Measurements from ENCODE around the gene STIMATE.

STIMATE gene

DNA sequence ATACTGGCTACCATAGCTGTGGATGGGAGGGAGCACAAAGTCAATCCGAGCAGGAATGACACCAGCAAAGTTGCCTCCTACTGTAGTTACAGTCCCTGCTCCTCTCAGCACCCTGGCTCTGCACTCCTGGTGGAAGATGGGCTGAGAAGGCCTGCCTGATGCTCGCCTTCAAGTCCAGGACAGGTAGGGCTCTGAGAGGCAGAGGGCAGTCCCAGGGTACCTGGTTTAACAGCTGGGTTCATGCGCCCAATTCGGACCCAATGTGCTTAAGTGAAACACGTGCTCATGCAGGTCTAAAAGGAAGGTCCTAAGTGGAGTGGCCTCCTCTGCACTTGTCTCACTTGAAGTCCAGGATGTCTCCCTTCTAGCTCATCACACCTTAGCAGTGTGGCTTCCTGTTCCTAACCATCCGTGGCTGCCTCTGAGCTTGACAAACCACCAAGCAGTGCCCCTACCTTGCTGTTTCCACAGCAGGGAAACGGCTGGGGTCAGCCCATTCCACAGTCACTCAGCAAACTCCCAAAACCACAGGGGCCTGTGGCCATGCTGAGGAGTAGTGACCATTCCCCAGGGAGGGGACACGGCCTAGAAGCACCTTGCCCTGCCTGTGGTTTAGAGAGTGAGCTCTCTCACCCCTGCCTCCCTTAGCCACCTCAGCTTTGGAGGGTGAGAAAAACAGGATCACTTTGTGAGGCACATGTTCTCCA is 58.6 kb downstream of the STIMATE start:
- DNase-seq, result no peak

DNA sequence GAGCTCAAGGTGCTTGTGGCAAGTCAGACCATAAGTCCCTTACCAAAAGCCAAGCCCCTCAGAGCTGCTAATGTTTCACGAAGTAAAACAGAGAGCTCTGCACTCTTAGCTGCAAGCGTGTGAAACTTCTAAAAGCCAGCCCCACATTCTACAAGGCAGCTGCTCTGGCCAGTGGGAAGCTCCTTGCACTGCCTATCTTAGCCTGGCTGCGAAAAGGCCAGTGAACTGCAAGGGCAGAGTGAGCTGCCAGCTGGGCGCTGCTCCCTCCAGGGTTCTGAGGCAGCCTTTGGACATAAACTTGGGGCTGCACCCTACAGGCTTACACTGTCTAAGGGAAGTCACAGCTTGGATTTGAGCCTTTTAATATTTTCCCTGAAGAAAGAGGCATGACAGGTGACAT is 60.4 kb downstream of the STIMATE start:
- no peak for DNase-seq

DNA sequence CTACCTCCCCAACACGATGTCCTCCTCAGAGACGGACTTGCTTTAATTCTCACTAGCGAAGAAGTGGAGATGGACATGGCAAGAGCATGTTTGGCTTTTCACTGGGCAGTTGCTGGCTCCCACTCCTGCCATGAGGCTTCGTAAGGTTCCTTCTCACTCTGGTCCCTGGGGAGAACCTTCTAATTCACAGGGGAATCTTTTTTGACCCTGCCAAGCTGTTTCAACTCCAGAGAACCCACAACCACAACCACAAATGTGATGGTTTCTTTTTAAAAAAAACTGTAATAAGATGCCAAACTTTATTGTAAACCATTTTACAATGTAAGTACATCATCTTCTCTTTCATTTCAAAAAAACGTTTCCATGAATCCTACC is 60.9 kb downstream of the STIMATE start:
- no peak for DNase-seq

DNA sequence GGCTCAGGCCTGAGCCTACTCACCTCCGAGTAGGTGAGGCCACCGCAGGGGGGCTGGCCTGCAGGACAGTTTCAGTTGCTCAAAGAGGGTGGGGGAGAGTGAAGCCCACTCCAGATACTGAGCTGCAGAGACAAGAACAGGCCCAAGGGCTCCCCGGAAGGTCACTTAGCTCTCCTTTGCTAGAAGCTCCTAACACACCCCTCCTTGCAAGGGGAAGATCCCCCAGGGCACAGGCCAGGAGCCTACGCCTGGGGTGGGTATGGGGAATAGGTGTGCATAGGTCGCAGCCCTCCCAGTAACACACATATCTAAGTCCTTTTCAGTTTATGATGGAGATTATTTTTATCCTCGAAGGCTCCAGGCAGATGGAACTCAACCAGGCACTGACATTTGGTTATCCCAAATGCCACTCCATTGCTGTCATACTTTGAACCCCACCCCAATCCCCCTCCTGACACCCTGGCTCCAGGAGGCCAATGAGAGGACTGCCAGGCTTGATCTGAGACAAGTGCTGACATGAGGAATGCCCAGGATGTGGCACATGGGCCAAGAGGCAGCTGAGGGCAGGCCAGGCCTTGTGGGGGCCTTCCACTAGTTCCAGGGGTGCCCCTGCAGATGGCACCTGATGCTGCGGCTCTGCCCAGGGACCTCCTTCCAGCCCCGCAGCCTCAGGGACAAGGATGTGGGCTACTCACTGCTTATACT is 61.4 kb downstream of the STIMATE start:
- no peak for DNase-seq

DNA sequence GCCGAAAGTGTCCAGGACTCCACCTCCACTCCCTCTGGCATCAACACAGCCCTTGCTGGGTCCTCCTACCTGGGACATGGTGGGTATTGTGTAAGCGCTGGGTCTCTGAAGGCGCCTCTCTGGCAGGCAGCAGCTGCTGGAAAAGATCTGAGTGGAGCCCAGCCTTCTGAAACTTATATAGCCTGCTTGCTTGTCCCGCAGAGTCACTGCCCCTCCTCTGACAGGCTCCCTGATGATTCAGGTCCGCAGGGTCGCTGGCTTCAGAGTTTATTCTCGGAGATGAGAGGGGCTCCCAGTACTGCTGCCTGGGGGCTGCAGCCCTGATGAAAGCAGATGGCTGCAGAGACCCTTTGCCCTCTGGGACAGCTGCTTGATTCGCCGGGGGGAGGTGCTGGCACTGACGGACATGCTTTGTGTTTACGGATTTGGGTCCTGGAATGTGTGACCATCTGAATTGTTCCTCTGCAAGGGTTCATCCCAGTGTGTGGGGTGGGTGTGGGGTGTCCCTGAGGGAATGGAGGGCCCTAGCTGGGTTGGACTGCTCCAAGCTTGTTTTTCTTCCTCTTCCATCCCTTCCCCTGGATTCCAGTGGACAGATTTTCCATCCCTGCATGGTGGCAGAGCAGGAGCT is 62.4 kb downstream of the STIMATE start, which contains the start of gene MUSTN1:
MUSTN1 (minus strand) TSS at position 149 of the 631 bp plus-strand sequence; CDS start at position 78, 71 bp downstream.
- no peak for DNase-seq

DNA sequence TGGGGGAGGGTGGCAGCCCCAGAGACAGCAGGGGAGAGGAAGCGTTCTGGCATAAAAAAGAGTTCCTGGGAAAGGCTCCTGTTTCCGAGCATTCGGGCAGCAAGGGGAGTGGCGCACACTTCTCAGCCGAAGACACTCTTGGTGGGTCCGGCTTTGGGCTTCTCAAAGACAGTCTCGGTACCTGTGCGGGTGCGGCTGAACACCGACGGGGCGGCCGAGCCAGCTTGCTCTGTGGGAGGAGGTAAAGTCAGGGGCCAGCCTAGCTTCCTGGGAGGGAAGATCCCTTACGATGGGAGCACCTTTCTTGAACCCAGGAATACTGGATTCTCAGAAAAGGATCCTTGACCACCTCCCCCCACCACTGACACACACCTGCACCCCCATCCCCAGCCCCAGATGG is 64.1 kb downstream of the STIMATE start:
- DNase-seq, result no peak

DNA sequence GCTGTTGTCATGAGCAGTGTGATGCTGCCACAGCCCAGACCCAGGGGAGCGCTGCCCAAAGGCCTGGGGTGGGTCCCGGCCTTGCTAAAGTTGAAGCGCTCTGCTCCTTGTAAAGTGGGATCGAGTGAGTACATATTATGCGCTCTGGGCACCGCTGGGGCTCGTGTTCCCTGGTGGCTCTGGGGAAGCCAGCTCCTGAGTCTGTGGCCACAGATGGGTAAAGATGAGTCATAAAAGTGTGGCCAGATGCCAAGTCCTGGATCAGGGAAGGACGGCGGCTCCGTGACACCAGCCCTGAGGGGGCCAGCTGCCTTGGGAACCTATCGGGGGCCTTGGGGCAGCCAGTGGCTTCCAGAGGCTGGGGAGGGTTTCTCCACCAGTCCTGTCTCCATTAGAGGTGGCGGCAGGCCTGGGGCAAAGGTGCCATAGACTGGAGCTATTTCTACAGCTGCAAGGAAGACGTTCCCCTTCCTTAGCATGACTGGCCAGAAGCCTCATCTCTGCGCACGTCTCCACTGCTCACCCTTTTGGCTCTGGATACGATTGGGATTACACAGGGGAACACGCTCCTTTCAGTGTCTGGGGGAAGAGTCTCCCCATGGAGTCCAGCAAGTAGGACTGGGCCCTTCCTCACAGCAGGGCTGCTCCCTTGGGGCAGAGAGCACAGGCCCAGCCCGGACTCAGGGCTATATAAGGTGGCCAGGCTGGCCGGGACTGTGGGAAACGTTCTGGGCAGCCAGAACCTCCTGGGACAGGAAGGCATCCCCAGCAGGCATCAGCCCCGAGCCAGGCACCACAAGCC is 65.6 kb downstream of the STIMATE start:
- no peak for DNase-seq

DNA sequence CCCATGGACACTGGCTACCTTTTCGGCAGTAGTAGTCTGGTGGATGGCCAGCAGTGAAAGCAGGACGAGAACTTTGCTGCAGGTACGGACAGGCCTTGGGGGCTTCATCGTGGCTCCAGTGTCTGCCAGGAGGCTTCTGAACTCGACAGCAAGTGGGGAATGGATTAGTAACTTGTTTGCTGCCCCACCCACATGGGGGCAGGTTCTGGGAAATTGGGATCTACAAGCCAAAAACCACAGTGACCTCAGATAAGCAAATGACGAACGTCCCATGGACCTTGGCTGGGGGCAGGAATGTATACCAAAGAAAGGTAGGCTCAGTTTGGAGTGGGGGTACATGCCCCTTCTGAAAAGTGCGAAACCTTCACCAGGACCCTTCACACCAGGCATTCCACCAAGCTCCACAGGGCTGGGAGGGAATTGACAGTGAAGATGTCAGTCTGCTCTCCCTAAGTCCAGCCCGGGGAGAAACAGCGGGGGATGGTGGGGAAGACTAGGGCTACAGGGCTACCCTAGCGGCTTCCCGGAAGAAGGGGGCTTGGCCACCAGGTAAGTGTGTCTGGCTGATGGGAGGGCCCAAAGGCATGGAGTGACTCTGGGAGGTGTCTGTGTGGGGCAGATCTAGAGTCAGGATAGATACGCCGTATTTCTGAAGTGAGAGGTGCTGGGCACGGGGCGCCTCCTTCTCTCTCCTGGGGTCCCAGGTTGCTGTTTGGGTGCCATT is 66.7 kb downstream of the STIMATE start, which contains the start of gene ITIH4:
ITIH4 (minus strand) TSS at position 138 of the 724 bp plus-strand sequence; CDS start at position 108, 30 bp downstream.
- DNase-seq, result no peak

DNA sequence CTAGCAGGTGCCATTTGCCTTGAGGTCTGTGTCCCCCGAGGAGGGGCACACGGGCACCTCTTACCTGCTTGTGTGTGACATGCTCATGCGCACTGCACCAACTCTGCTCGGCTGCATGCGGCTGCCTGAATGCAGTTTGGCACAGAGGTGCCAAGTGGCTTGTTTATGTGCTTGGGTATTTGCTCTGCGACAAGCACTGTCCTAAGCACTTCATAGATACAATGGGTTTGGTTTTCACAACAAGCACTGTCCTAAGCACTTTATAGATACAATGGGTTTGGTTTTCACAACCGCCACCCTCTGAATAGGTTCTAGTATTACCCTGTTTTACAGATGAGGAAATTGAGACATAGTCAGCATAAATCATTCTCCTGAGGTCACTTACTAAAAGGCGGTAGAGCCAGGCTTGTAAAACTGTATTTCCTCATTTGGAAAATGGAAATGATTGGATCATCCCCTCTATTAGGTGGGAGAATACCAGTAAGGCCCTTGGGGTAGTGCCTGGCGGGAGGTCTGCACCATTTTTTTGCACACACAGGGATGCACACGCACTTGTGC is 67.4 kb downstream of the STIMATE start:
- no peak for DNase-seq

DNA sequence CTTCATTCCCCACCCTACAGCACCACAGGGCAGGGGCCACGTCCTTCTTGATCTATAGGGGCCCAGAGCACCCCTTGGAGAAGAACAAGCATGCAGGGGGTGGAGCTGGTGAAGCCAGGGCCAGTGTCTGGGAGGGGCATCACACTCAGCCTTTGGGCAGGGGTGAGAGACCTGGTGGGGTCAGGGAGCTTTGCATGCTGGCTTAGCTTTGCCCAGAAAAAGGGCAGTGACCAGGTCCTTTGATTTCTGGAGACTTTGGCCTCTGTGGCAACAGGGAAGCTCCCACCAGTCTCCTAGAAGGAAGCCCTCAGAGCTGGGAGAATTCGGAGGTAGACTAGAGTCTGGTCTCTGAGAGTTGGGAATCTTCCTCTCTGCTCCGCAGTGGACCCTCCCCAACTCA is 67.9 kb downstream of the STIMATE start:
- DNase-seq, result no peak

DNA sequence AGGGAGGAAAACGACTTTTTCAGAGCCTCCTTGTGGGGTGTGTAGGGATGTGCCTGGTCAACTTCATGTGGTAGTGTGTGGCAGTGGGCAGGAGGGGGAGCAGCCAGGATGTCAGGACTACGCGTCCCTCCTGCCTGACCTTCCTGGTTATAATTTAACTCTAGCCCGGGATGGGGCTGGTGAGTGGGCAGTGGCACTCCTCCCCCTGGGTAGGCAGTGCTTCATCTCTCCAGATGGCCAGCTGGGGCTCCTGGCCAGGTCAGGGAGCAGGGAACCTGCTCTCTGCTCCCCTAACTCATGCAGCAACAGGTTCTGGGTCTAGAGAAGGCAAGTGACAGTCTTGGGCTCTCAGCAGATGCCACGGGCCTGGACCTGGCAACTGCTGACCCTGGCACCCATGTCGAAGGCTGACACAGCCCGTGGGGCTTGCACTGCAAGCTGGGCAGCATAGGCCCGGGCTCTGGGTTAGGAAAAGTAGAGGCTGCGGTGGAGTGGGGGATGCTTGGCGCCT is 69.4 kb downstream of the STIMATE start:
- DNase-seq, result no peak

DNA sequence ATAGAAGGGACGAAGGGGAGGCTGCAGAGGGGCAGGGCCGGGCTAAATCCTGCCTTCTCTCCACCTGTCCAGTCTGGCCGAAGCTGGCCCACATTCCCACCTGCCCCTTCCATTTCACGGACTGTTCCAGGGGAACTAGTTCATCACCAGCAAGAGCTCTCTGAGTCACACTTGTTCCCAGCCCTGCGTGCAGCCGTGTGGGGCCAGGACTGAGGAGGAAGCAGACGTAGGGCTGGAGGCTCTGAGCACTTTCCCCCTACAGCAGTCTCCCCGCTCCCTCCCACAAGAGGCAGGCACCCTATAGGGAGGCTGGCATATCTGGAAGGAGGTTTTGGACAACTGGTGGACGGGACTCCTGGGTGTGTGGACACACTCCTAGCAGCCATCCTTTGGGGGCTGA is 69.9 kb downstream of the STIMATE start:
- DNase-seq, result no peak

DNA sequence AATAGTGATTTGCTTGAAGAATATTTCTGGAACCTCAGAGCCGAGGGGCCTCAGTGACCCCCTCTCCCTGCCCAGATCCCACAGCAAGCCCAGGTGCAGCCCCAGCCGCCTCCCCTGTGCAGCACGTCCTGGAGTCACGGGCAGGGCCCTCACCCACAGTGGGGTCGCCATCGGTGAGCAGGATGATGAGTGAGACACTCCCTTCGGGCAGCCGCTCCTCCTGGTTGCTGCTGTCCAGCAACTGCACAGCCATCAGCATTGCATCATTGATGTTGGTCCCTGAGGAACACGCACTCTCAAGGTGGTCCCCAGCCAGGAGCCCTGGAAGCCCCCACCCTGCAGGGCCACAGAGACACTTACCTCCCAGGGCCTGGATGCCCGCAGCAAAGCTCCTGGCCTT is 73.3 kb downstream of the STIMATE start:
- no peak for DNase-seq

DNA sequence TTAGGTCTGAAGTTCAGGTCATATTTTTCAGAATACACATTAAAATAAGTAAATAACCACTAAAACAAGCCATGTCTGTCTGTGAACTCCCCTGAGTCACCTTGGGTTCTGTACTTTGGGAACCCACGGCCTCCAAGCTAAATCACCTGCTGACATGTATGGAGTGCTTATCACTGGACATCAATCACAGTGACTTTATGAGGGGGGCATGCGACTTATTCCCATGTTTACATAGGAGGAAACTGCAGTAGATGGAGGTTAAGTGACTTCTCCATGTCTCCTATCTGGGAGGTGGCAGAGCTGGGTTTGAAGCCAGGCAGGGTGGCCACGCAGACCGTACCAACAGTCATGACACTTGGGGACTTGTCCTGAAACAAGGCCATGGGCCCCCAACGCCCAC is 75.0 kb downstream of the STIMATE start:
- DNase-seq, result no peak

DNA sequence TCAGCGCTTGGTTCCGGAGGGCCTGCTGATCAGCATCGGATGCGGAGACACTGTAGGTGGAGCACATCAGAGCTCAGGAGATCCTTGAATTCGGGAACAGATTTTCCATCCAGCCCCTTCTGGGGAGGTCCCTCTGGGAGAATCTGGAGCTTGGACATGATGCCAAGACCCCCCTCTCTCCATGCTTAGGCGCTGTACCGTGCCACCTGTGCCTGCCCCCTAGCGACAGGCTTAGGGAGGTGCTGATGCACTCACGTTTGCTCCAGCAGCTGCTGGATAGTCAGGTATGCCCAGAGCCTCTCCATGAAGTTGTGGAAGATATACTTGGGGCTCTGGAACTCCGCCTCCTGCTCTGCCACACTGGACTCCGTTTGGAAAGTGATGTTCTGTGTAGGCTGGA is 76.6 kb downstream of the STIMATE start:
- no peak for DNase-seq

DNA sequence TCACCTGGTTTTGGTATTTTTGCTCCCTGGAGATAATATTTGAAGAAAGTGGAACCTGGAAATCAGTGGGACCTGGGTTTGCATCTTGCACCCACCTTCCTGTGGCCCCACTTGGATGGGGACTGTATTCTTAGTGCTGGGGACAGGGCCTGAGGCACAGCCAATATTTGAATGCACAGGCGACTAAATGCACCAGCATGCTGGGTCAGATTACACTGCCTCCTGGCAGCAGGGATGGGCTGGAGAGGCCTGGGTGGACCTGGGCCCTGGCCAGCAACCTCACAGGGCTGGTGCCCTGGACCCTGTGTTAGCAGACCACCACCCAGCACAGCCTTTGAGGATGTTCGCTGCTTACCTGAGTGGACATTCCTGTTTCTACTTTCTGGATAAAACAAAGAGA is 77.4 kb downstream of the STIMATE start:
- no peak for DNase-seq

DNA sequence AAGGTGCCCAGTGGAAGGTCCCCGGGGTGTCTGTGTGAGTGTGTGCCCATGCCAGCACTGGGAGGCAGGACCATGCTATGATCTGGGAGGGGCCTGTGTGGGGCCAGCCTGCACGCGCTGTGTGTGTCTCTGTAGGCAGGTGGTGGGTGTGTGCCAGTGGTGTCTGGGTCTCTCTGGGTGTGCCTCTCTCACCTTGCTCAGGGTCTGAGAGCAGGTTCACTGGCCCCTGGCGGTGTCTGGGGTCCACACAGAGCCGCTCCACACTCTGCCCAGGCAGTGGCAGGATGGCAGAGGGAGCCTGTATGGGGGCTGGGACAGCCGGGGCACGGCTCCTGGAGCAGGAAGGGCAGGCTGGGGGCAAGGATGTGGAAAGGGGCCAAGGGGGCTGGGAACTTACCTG is 79.5 kb downstream of the STIMATE start:
- no peak for DNase-seq

DNA sequence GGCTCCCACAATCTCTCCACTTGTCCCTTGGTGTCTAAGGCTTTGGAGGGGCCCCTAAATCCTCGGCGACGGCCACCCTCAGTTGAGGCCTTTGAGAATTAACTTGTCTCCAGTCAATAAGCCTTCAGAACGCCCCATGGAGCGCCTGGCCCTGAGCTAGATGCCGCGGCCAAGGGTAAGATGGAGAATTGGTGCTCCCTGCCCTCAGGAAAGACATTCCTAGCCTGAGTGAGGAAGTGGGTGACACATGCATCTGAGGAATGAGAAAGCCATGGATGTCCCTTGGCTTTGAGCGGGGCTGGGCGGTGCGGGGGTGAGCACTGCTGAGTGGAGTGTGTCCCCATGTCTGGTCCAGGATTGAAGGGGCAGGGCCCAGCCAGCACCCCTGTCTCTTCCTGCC is 80.1 kb downstream of the STIMATE start:
- no peak for DNase-seq

DNA sequence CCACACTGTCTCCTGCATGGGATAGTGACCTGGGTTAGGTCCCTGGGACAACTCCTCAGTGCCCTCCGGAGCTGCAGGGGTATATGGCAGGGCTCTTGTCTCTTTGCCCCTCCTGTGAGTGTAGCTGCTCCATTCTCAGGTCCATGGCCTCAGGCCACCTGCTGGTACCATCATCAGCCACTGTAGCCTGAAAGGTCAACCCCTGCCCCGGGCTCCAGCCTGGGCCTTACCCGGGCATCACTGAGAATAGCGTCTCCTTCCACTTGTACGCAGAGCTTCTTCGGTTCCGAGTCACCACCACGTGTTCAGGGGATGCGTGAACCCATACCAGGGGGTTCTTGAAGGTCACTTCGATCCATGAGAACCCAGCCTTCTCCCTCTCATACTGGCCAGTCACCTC is 80.7 kb downstream of the STIMATE start:
- no peak for DNase-seq

DNA sequence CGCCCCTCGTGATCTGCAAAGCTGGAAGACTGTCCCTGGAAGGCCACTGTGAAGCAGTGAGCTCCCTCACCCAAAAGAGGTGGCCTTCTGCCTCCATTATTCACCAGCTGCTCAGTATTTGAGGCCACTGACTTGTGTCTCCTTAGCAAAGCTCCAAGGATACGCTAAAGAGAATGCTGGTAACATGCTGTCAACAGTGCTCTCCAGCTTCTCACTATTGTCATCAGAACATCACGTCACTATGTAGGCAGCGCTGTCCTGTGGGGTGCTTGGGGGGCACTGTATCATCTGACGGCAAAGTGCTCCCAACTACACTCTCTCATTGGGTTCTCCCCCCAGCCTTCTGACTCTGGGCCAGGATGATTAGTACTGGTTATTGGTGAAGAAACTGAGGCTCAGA is 81.1 kb downstream of the STIMATE start:
- DNase-seq, result no peak

DNA sequence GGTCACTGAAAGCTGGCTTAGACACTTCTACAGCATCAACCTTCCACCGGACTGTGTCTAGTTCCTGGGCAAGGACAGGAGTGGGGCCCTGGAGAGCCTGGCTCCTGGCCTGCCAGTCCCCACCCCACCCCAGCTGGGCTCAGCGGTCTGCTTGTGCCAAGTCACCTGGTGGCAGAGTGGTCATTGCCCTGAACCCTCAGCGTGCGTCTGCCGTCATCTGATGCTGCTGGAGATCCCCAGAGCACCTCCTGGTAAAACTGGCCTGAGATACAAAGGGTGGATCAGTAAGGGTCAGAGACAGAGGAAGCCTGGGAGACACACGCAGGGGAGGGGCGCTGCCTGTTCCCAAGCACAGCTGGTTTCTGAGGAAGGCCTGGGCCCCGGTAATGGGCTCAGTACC is 83.5 kb downstream of the STIMATE start:
- no peak for DNase-seq

DNA sequence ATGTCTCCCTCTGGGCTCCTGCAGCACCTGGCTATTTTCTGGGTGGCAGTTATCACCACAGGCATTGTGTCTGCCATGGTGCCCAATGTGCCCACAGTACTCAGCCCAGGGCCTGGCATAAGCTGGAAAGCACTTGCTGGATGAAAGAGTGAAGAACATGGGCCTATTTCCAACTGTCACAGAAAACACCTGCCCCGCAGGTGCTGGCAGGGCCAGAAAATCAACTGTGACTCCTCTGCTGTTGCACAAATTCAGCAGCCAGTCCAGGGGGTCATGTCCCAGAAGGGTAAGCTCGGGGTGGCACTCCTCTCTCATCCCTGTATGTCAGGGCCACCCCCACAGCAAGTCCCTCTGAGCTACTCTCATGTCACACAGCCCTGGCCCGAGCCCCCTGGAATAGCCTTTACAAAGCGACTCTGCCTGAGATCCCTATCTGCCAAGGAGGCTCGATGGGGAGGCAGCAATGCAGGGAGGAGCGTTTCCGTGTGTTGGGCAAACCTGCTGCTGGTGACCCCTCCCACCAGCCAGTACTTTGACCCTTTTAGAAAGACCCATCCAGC is 85.8 kb downstream of the STIMATE start:
- no peak for DNase-seq
